ENCODE data around the gene TFB2M.

TFB2M gene

GRCh38 chr1:246503341-246503740 is 62.7 kb downstream of the TFB2M start:
- Histone ChIP-seq H3K4me3 (ENCODE audit: insufficient read depth, low read length, poor library complexity, severe bottlenecking) (no peak overlapping the region), H3K9me2 (replicated peaks; ENCODE audit: insufficient read depth, low read length) (no peaks in the 10 kb centered on the region), H3K9me3 (ENCODE audit: insufficient read depth, low read length) (no peaks in the 10 kb centered on the region), H3K9ac (ENCODE audit: low read length) (no peak overlapping the region), H2AFZ (ENCODE audit: low read depth, low read length, severe bottlenecking) (no peak overlapping the region), H3F3A (ENCODE audit: insufficient read depth) (0 out of 2 replicates have a peak, but pooled peaks cover 4% of the 10 kb centered on the region), H3K36me3 (ENCODE audit: low read length) (no peaks in the 10 kb centered on the region), H3K4me2 (ENCODE audit: low read depth, low read length, poor library complexity, severe bottlenecking) (no peak overlapping the region), H4K20me1 (ENCODE audit: low read depth, low read length) (no peaks in the 10 kb centered on the region), H3K27ac (ENCODE audit: low read depth, low read length) (no peak overlapping the region), H3K27me3 (ENCODE audit: low read length) (no peaks in the 10 kb centered on the region), H3K79me2 (ENCODE audit: insufficient read depth, low read length) (peaks cover 32% of the 10 kb centered on the region; the same call in 1 of the 2 replicates)
- TF ChIP-seq CTCF (IDR thresholded peaks at IDR 0.05; ENCODE audit: insufficient read depth, low read length, poor library complexity, severe bottlenecking) (no peak), EZH2phosphoT487 (conservative IDR thresholded peaks at IDR 0.05; ENCODE audit: low read length) (no peak)

DNA sequence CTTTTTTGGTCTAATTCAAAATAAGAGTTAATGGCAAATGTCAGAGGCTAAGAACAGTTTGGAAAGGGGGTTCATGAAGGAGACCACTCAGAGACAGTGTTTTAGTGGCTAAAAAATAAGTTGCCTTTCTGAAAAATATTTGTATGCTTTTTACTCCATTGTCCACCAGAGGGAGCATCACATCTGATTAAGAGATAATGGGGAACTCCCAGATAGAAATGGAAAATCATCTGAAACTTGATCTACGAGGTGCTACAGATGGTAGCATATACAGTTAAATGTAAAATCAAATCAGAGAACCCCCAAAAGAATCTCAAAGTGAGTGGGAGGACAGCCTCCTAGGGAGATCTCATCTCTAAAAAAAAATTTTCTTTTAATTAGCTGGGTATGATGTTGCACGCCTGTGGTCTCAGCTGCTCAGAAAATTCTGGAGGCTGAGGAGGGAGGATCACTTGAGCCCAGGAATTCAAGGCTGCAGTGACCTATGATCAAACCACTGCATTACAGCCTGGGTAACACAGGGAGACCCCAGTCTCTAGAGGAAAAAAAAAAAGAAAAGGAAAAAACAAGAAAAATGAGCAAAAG is 68.6 kb downstream of the TFB2M start:
- H3K27ac ChIP-seq (ENCODE audit: low read depth, low read length): no peak overlapping the region
- no peaks in the 10 kb centered on the region for H4K20me1 ChIP-seq (ENCODE audit: low read depth, low read length)
- no peaks in the 10 kb centered on the region for H3K27me3 ChIP-seq (ENCODE audit: low read length)
- H3F3A ChIP-seq (ENCODE audit: insufficient read depth): no peaks in the 10 kb centered on the region
- peaks cover 43% of the 10 kb centered on the region for H3K79me2 ChIP-seq (ENCODE audit: insufficient read depth, low read length)
- no peaks in the 10 kb centered on the region for H3K36me3 ChIP-seq (ENCODE audit: low read length)
- H2AFZ ChIP-seq (ENCODE audit: low read depth, low read length, severe bottlenecking): no peak overlapping the region
- TF ChIP-seq EZH2phosphoT487 (conservative IDR thresholded peaks at IDR 0.05; ENCODE audit: low read length) (no peak), CTCF (IDR thresholded peaks at IDR 0.05; ENCODE audit: insufficient read depth, low read length, poor library complexity, severe bottlenecking) (peak; percentile 63)
- H3K4me2 ChIP-seq (ENCODE audit: low read depth, low read length, poor library complexity, severe bottlenecking): no peak overlapping the region
- no peak overlapping the region for H3K4me3 ChIP-seq (ENCODE audit: insufficient read depth, low read length, poor library complexity, severe bottlenecking)
- H3K9me3 ChIP-seq (ENCODE audit: insufficient read depth, low read length): no peaks in the 10 kb centered on the region
- no peaks in the 10 kb centered on the region for H3K9me2 ChIP-seq (replicated peaks; ENCODE audit: insufficient read depth, low read length)
- H3K9ac ChIP-seq (ENCODE audit: low read length): no peak overlapping the region

DNA sequence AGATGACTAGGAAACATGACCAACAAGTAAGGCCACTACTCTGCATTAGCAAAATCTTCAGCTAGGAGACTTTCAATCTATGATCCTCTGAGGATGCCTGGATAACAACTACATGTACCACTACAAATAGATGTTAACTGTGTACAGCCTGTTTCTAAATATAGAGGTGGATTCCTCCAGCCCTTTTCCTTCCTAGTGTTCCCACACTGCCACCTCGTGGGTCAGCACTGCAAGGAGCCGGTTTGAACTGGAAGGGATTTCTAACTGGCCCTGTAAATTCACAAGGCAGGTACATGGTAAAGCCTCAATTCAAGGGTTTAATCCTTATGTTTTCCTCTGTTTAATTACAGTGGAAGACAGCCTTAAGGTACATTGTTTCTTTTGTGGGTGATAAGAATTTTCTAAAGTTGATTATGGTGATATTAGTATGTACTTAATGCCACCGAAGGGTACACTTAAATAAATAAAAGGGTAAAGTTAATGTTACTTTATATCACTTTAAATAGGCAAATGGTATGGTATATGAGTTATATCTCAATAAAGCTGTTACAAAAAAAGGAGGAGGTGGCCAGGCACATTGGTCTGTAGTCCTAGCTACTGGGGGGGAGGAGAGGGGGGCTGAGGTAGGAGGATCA is 73.3 kb downstream of the TFB2M start:
- Histone ChIP-seq H3K9ac (ENCODE audit: low read length) (no peak overlapping the region), H3K27me3 (ENCODE audit: low read length) (no peaks in the 10 kb centered on the region), H3K79me2 (ENCODE audit: insufficient read depth, low read length) (peaks cover 34% of the 10 kb centered on the region), H2AFZ (ENCODE audit: low read depth, low read length, severe bottlenecking) (no peak overlapping the region), H3K27ac (ENCODE audit: low read depth, low read length) (no peak overlapping the region), H3K36me3 (ENCODE audit: low read length) (no peaks in the 10 kb centered on the region), H4K20me1 (ENCODE audit: low read depth, low read length) (0 out of 2 replicates have a peak, but pooled peaks cover 4% of the 10 kb centered on the region), H3K9me3 (ENCODE audit: insufficient read depth, low read length) (no peaks in the 10 kb centered on the region), H3K4me3 (ENCODE audit: insufficient read depth, low read length, poor library complexity, severe bottlenecking) (no peak overlapping the region), H3K4me2 (ENCODE audit: low read depth, low read length, poor library complexity, severe bottlenecking) (no peak overlapping the region), H3K9me2 (replicated peaks; ENCODE audit: insufficient read depth, low read length) (no peaks in the 10 kb centered on the region), H3F3A (ENCODE audit: insufficient read depth) (no peaks in the 10 kb centered on the region)
- TF ChIP-seq EZH2phosphoT487 (conservative IDR thresholded peaks at IDR 0.05; ENCODE audit: low read length): no peak
- no peak for TF ChIP-seq CTCF (IDR thresholded peaks at IDR 0.05; ENCODE audit: insufficient read depth, low read length, poor library complexity, severe bottlenecking)

Data from SU-DHL-6 (cell line).